Activated T-helper 1 cell treated with Interleukin-2 at 50 U/mL for 16 hours (primary cell): ENCODE measurements around the gene LGALS7.

Experiments
- DNase-seq: peaks from one replicate; pipeline ENCODE4 v3.0.0-alpha.2; 2020; ENCODE audit warnings: low read depth

LGALS7 gene

DNA sequence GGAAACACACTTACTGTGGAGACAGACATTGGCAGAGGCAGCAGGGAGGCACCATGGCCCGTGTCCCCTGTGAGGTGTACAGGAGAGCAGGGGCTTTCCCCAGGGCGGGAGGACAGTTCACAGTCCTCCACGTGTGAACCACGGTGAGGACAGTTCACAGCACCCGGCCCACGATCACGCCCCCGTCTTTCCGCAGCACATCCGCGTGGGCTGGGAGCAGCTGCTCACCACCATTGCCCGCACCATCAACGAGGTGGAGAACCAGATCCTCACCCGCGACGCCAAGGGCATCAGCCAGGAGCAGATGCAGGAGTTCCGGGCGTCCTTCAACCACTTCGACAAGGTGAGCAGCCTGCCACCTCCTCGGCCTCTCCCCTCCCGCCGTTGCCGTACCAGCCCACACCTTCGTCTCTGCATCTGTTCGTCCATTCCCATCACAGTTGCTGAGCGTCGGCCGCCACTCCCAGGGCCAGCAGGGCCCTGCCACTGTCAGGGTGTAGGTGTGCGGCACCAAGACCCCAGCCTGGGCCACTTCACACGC is 46.5 kb downstream of the LGALS7 start:
- no peak for DNase-seq

DNA sequence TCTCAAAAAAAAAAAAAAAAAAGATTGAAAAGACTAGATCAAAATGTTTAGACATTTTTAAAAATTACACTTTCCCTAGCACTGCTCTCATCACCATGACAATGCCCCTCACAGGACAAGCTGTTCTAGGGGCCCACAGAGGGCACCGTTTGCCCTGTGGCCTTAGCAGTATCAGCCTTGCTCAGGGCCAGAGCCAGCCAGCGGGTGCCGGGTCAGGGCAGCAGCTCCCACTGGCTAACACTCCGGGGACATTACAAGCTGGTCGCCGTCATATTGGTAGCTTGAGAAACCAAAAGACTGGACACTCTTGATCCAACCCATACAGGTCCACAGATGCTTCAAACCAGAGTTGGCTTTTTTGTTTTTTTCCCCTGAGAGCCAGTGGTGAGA is 47.0 kb downstream of the LGALS7 start:
- no peak for DNase-seq

DNA sequence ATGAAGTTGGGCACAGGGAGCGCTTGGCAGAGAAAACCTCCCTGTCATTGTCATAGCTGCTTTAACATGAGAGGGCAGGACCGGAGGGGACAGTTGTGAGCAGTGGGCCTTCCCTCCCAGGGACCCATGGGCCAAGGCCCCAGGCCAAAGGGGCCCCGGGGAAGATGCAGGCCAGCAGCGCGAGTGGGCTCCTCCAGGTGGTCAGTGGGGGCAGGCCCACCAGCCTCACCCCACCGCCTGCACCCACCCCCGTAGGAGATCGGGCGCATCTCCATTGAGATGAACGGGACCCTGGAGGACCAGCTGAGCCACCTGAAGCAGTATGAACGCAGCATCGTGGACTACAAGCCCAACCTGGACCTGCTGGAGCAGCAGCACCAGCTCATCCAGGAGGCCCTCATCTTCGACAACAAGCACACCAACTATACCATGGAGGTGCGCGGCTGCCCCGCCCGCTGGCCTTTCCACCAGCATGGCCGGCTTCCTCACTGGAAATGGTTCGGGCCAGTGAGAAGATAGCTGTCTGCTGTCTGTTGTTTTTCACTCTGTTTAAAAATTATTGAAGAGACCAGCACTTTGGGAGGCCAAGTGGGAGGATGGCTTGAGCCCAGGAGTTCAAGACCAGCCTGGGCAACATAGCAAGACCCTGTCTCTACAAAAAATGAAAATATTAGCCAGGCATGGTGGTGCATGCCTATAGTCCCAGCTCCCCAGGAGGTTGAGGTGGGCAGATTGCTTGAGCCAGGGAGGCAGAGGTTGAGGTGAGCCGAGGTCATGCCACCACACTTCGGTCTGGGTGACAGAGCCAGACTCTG is 47.6 kb downstream of the LGALS7 start:
- DNase-seq: no peak

DNA sequence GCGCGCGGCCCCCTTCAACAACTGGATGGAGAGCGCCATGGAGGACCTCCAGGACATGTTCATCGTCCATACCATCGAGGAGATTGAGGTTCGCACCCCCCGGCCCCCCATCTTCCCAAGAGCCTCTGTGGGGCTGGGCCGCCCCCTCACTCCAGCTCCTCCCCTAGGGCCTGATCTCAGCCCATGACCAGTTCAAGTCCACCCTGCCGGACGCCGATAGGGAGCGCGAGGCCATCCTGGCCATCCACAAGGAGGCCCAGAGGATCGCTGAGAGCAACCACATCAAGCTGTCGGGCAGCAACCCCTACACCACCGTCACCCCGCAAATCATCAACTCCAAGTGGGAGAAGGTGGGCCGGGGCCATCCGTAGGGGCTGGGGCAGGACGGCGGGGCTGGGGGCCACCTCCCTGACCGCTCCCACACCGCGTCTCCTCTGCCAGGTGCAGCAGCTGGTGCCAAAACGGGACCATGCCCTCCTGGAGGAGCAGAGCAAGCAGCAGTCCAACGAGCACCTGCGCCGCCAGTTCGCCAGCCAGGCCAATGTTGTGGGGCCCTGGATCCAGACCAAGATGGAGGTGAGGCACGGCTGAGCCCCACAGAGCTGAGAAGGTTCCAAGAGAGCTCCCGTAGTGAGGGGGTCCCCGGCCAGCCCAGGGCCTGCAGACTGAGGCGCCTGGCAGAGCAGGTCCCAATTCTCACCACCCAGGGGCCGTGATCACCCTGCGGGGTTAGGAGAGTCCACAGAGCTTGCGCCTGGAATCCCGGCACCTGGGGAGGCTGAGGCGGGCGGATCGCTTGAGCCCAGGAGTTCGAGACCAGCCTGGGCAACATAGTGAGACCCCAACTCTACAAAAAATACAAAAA is 49.1 kb downstream of the LGALS7 start:
- DNase-seq: no peak

DNA sequence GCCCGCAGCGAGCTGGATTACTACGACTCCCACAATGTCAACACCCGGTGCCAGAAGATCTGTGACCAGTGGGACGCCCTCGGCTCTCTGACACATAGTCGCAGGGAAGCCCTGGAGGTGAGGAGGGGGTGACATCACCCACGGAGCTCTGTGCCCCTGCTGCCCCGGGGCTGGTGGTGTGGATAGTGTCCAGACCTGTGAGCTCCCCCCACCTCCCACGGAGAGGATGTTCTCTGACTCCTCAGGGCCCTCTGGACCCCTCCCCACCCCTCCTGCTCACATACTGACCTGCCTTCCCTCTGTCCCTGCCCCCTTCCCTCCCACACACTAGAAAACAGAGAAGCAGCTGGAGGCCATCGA is 49.7 kb downstream of the LGALS7 start:
- no peak for DNase-seq

DNA sequence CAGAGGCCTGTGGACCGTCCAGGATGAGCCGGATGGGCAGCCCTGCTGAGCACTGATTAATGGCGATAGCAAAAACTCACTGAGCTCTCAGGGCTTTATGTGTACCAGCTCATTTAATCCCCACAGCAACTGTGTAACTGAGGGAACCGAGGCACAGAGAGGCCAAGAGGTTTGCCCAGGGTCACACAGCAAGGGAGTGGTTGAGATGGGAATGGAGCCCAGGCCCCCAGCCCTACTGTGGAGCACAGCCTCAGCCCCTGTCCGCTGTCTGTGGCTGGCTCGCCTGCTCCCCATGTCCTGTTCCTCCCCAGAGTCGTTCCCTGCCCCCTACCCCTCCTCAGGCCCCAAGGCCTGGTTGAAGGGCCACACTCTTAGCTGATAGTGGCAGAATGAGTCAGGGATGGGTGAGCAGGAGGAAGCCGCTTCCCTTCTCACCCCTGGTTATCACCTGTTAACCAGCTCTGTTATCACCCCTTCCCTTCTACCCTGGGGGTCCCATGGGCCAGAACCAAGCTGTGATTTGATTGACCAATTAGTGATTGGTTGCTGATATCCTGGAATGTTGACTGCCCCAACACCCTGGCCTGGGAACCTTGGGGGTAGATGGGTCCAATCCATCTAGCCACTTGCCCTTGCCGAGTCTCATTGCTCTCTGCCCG is 50.2 kb downstream of the LGALS7 start:
- no peak for DNase-seq

DNA sequence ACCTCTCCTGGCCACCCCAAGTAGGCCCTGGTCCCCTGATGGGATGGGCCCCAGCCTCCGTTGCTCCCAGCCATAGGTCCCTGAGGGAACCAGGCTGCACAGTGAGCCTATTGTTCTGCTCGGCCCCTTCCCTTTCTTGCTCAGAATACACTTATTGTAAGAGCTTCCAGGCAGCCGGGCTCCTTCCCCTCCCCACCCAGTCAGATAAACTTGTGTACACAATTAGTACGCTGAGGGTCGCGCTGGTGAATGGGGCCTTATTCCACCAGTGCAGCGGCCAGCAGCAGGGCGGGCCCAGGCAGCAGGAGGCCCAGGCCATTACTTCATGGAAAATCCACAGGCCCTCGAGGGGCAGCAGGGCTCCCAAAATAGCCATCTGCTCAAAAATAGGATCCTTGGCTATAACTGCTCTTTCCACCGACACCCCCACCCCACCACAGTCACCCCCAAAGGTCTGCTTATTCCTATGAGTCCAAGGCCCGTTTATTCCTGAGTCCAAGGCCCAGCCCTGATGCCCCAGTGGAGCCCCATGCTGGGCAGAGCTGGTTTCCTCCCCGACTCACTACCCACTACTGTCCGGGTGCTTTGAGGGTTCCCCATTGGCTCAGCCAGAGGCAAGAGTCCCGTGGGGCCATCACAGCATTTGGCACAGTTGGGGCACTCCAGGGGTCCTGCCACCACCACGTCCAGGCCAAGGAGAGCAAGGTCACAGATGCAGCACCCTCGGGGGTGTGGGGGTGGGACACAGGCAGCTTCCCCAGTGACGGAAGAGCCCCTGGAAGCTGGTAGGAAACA is 51.1 kb downstream of the LGALS7 start:
- no peak for DNase-seq

DNA sequence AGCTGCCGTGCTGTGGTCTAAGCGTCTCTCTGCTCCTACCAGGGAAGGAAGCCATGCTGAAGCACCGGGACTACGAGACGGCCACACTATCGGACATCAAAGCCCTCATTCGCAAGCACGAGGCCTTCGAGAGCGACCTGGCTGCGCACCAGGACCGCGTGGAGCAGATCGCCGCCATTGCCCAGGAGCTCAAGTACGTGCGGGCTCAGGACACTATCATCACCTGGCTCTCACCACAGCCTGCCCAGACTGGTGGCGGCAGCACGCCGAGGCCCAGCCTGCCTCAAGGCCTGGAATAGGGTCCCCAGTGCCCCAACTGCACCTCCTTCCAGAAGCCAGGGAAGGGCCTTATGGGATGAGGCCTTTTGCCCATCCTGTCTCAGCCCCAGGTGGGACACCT is 51.8 kb downstream of the LGALS7 start:
- no peak for DNase-seq
